Measurements from ENCODE around the gene PLEKHA8.

- TF ChIP-seq CTCF (IDR thresholded peaks at IDR 0.05) (no peak), ESRRA (CRISPR knock-in tag; IDR thresholded peaks at IDR 0.05; ENCODE audit: borderline replicate concordance) (no peak), E2F5 (CRISPR knock-in tag; IDR thresholded peaks at IDR 0.05) (no peak), TCF7 (CRISPR knock-in tag; IDR thresholded peaks at IDR 0.05; ENCODE audit: low read depth) (no peak), ZNF138 (CRISPR knock-in tag; conservative IDR thresholded peaks at IDR 0.05) (no peak), KAT7 (CRISPR knock-in tag; IDR thresholded peaks at IDR 0.05; ENCODE audit: borderline replicate concordance) (no peak), FOXJ3 (CRISPR knock-in tag; IDR thresholded peaks at IDR 0.05; ENCODE audit: borderline replicate concordance) (no peak), GRHL2 (CRISPR knock-in tag; IDR thresholded peaks at IDR 0.05; ENCODE audit: insufficient replicate concordance, severe bottlenecking) (no peak), ATF1 (CRISPR knock-in tag; IDR thresholded peaks at IDR 0.05) (no peak), HMGA2 (CRISPR knock-in tag; IDR thresholded peaks at IDR 0.05) (no peak), CBFB (CRISPR knock-in tag; IDR thresholded peaks at IDR 0.05; ENCODE audit: low read depth) (no peak)
- TF ChIP-seq, protein P1, sequence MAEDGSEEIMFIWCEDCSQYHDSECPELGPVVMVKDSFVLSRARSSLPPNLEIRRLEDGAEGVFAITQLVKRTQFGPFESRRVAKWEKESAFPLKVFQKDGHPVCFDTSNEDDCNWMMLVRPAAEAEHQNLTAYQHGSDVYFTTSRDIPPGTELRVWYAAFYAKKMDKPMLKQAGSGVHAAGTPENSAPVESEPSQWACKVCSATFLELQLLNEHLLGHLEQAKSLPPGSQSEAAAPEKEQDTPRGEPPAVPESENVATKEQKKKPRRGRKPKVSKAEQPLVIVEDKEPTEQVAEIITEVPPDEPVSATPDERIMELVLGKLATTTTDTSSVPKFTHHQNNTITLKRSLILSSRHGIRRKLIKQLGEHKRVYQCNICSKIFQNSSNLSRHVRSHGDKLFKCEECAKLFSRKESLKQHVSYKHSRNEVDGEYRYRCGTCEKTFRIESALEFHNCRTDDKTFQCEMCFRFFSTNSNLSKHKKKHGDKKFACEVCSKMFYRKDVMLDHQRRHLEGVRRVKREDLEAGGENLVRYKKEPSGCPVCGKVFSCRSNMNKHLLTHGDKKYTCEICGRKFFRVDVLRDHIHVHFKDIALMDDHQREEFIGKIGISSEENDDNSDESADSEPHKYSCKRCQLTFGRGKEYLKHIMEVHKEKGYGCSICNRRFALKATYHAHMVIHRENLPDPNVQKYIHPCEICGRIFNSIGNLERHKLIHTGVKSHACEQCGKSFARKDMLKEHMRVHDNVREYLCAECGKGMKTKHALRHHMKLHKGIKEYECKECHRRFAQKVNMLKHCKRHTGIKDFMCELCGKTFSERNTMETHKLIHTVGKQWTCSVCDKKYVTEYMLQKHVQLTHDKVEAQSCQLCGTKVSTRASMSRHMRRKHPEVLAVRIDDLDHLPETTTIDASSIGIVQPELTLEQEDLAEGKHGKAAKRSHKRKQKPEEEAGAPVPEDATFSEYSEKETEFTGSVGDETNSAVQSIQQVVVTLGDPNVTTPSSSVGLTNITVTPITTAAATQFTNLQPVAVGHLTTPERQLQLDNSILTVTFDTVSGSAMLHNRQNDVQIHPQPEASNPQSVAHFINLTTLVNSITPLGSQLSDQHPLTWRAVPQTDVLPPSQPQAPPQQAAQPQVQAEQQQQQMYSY (CRISPR knock-in tag; IDR thresholded peaks at IDR 0.05) = no peak
- TF ChIP-seq, protein P2, sequence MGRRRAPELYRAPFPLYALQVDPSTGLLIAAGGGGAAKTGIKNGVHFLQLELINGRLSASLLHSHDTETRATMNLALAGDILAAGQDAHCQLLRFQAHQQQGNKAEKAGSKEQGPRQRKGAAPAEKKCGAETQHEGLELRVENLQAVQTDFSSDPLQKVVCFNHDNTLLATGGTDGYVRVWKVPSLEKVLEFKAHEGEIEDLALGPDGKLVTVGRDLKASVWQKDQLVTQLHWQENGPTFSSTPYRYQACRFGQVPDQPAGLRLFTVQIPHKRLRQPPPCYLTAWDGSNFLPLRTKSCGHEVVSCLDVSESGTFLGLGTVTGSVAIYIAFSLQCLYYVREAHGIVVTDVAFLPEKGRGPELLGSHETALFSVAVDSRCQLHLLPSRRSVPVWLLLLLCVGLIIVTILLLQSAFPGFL (CRISPR knock-in tag; IDR thresholded peaks at IDR 0.05; ENCODE audit: borderline replicate concordance) = no peak
- TF ChIP-seq, protein P3, sequence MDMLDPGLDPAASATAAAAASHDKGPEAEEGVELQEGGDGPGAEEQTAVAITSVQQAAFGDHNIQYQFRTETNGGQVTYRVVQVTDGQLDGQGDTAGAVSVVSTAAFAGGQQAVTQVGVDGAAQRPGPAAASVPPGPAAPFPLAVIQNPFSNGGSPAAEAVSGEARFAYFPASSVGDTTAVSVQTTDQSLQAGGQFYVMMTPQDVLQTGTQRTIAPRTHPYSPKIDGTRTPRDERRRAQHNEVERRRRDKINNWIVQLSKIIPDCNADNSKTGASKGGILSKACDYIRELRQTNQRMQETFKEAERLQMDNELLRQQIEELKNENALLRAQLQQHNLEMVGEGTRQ (CRISPR knock-in tag; IDR thresholded peaks at IDR 0.05) = peak; percentile 38; the same call in 1 of the 2 replicates
Measured at GRCh38 chr7:30148951-30149459, 120.8 kb downstream of the PLEKHA8 start.
